T-helper 2 cell (primary cell): ENCODE data around the gene CD40LG.

Experiments
- DNase-seq, 5 experiments: peaks; one replicate each; pipeline versions ENCODE4 v3.0.0 to v3.0.0-alpha.2; 2012 to 2022
- total RNA-seq, 2 donors: gene quantifications; one replicate each; lab custom pipeline; 2026; lab: John Stamatoyannopoulos, UW

CD40LG gene
- total RNA-seq: 112 to 114 reads per million in 2 donors

DNA sequence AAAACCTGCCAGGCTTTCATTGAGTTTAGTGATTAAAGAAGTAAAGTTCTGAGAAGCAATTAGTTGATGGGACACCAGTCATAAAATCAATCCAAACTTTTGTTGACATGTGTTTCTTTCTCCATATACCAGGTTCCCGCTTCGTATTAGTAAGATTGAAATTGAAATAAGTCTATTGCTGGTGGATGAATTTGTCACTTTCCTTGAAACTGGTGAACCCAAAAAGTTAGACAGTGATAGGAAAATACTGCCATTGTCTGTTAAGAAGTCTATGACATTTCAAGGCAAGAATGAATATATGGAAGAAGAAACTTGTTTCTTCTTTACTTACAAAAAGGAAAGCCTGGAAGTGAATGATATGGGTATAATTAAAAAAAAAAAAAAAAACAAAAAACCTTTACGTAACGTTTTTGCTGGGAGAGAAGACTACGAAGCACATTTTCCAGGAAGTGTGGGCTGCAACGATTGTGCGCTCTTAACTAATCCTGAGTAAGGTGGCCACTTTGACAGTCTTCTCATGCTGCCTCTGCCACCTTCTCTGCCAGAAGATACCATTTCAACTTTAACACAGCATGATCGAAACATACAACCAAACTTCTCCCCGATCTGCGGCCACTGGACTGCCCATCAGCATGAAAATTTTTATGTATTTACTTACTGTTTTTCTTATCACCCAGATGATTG, at the start of gene CD40LG:
Gene CD40LG (plus strand): TSS at position 482 of the 684 bp plus-strand sequence. CDS start 91 bp downstream, at position 573.
- DNase-seq: peak in 1 of 5 experiments; percentile 77

DNA sequence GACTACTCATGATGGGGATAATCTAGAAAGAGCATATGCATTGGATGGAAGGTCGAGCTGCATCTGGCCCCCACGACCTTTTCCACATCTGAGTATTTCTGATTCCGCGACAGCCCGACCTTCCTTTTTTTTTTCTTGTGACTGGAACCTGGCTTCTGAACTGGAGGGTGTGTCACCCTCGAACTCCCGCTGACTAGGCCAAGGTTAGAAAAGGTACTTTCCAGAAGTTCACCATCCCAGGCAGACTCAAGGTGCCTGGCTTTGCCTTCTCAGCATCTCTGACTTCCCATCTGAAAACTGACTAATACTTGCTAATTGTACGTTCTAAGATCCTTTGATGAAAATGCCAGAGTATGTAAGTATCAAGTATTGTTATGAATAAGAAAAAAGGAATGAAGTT, 49.3 kb upstream of the CD40LG start:
- DNase-seq: peak in 1 of 5 experiments; percentile 16

DNA sequence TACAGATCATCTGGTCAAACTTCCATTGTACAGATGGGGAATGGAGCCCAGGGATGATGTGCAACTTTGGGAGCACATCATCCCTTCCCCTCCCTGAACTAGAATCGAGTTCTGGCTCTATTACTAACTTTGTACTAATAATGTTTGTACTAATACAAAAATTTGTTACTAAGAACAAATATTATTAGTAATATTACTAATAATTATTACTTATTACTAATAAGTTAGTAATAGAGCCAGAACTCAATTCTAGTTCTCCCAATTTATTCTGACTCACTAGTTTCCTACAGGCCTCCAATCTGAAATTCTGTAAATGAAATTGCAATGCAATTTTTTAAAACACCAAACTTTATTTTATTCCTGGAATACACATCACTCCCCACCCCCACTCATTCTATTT, 47.9 kb upstream of the CD40LG start:
- DNase-seq: no peak

DNA sequence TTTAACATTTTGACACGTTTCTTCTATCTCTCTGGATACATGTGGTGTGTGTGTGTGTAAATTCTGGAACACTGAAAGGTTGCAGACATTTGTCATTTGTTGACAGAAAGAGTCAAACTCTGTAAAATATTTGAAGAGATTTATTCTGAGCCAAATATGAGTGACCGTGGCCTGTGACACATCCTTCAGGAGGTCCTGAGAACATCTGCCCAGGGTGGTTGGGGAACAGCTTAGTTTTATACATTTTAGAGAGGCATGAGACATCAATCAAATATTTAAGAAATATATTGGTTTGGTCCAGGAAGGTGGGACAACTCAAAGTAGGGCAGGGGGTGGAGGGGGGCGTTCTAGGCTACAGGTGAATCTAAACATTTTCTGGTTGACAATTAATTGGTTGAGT, 40.7 kb upstream of the CD40LG start:
- DNase-seq: no peak

DNA sequence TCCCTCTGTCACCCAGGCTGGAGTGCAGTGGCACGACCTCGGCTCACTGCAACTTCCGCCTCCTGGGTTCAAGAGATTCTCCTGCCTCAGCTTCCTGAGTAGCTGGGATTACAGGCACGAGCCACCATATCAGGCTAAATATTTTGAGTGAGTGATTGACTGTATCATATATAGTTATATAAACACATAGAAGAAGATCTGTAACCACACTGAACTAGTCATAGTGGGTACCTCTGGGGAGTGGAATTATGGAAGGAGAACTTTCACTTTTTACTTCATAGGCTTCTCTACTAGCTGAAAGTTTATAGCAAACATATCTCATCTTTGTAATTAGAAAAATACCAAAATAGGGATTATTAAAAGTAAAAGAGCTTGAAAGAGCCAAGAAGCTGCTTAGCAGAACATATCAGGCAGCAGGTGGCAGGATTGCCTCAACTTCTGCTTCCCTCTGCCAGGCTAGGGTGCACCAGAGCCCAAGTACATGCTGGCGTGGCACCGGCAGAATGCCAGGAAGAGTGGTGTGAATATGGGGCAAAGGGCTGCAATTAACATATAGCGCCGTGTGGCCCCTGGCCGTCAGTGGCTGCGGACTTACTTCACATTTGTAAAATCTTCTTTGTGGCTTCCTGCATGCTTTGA, 39.5 kb upstream of the CD40LG start:
- peak; percentile 10 to 80 (median 39) for DNase-seq

DNA sequence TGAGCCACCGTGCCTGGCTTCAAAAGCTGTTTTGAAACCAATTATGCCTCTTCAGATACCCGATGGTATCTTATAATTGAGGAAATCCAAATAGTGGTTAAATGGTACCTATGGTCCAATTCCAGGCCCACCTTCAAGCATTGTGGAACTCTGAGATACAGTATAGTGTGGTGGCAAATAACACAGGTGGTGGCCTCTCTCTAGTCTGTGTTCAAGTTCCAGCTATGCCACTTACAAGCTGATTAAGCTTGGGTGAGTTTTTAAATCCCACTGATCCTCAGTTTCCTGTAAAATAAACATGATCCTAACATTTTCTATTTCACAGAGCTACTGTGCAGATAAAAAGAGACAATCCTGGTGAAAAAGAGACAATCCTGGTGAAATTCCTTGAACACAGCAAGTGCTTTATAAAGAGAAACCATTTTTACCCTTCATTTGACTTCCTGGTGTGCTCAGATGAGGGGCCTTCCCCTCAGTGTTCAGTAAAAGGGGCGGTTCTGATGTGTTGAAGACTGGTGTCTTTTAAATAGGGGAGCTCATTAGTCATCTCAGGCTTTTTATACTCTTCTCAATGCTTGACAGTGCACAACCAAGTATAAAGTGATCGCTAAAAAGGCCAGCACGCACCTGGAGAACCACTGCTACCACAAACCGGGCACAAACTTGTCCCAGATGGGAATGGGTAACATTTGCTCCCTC, 30.8 kb upstream of the CD40LG start:
- DNase-seq: peak in 2 of 5 experiments; percentile 6 to 89

DNA sequence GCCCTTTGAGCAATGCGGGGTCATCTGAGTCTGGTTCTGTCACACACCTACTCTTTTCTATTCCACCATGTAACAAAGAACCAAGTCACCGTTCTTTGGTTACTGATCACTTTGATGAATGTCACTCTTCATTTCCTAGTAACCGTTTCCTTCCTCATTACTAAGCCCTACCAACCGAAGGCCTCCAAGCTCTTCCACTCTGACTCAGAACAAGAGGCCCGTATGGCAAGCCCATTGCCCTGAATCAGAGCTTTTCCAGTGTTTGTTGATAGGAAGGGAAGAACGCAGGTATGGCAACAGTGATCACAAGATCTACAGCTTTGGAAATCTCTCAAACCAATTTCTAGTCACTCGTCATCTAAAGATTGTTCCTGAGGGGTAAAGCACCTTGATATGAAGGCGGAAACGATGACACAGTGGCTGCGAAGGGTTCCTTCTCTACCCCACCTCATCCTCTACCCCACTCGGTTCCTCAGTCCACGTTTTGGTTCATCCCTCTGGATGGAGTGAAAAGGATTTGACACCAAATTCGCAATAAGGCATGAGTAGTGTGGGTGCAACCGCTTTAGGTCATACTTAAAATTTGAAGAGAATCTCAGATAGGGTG, 28.0 kb upstream of the CD40LG start:
- peak in 2 of 5 experiments; percentile 18 to 87 for DNase-seq

DNA sequence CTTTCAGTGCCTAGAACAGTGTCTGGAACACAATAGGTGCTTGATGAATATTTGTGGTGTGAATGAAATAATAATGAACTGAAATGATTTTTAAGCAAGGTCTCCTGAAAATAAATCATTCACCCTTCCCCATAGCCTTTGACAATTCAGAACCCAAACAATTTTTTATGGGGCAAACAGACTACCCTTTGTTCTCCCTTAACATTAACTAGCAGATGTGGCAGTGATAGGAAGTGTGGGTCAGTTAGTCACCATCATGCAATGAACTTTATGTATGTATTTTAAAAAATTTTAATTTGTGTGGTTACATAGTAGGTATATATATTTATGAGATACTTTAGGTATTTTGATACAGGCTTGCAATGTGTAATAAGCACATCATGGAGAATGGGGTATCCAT, 27.2 kb upstream of the CD40LG start:
- DNase-seq: no peak

DNA sequence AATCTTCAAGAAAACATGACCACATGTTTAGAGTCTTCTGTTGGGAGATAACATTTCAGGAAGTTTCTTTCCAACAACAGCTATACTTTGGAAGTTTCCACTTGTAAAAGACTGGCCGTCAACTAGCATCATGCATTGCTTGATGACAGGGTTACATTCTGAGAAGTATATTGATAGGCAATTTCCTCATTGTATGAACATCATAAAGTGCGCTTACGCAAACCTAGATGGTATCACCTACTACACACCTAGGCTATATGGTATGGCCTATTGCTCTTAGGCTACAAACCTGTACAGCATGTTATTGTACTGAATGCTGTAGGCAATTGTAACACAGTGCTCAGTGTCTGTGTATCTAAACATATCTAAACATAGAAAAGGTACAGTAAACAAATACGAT, 25.4 kb upstream of the CD40LG start:
- DNase-seq: no peak

DNA sequence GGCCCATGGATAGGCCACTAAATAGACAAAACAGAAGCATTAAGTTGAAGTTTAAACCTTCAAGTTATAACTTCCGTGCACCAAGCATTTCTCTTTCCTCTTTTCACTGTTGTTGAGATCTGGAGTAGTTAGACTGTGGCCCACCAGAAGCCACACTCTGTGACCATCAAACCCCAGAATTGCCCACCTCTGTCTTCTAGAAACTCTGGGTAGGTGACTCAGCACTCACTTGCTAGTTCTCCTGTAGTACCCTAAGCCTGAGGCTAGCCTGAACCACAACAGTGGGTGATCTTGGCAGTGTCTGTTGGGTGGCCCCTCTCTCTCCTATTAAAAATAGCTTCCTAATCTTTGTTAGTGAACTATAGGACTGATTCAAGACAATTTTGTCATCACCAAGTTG, 24.6 kb upstream of the CD40LG start:
- DNase-seq: peak in 1 of 5 experiments; percentile 73

DNA sequence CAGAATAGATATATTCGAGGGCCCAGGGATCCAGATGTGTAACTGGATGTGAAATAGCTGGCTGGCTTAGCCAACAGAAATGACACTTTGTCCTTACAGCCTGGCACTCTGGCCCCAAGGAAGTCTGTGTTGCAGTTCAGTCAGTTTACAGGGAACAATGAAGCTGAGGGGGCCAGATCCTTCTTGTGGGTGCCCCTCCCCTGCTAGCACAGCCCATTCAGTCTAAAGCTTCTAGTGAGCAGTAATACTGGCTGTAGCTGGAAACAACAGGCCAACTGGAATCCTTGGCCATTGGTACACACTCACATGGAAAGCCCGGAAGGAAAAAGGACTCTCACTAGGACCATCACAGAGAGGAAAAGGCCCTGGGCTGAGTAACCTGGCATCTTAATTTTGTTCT, 22.7 kb upstream of the CD40LG start:
- no peak for DNase-seq

DNA sequence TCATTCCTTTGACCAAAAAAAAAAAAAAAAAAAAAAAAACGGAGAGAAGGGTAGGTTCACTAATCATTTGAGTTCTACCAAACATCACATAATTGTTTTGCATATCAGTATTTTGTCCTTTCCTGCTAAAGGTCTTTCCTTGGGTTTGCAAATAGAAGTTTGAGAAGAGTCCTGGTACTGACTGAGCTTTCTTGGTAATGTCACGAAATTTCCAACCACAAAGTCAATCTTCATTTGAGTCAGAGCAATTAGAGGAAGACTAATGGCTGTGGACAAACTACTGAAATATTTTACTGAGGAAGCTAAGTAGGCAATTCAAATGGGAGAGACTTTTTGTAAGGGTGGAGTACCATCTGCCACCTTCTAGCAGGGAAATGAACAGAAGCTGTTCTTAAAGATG, 21.7 kb upstream of the CD40LG start:
- peak in 1 of 5 experiments; percentile 77 for DNase-seq

DNA sequence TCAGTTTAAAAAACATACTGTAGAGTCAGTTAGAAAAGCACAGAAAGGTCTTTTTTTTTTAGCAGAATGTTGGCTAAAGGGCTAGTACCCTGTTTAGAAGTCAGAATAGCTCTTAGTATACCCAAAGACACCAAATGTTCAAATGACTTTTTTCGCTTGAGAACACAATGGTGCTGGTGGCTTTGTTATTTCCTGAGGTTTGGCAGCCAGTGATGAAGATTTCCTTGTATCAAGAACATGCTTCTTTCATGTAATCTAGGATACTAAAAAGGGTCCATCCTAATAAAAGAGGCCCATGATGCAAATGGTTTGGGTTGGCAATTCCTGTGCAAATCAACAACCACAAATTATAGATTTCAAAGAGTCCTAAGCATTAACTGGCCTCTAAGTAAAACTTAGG, 21.1 kb upstream of the CD40LG start:
- DNase-seq: peak in 1 of 5 experiments; percentile 60

DNA sequence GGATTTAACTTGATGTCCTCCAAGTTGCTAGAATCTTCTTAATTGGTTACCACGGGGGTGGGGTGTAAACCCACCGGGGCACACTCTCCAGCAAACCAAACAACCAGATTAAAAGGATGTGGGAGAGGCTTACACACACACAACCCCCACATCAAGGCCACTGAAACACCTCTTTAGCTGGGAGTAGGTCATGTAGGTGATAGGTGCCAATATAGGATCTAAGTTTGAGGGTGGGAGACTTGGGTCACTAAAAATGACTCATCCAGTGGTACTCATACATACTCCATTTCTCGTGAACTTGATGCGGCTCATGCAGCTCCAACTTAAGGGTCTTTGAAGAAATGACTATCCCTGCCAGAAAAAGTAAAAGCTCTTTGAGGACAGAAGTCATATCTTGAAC, 20.5 kb upstream of the CD40LG start:
- DNase-seq: peak in 2 of 5 experiments; percentile 74 to 76

DNA sequence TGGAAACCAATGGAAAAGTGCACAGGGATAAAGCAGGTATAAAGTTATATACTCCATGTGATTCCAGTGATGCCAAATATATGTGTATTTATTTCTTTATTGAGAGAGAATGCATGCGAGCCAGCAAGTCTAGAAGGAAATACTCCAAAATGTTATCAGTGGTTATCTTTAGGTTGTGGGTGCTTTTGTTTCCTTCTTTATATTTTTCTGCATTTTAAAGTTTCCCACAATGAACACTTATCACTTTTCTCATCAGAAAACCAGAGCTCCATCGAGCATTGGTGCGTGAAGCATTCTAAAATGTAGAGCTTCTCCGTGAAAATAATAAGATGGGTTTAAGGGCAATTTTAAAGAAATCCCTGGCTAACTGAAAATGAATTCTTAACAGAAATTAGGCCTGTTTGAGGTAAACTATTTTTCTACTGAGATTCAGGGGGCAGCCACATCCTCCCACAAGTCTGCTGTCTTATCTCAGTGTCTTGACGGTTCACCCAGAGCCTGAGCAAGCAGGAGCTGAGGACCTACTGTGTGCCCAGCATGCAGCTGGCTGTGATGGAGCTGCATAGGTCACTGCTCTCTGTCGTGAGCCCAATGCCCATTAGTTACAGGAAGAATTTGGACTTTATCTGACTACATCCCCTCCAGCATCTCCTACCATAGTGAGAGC, 18.7 kb upstream of the CD40LG start:
- peak in 2 of 5 experiments; percentile 24 to 90 for DNase-seq

DNA sequence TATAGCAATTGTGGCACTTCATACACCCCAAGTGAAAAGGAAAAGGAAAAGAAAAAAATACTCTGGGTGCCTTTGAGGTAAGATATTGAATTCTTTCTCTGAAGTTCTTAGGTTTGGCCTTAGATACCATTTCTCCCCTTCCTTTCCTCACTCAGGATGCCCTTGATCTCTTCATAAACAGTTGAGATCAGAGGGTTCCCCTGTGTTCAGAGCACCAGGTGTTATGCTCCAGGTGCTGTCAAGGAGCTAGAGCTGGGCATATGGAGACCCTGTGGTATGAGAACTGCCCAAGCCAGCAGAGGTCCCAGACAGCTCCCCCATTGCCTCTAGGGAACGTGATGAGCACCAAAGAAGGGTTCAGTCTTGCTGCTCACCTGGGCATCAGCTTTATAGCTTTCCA, 17.1 kb upstream of the CD40LG start:
- DNase-seq: no peak

DNA sequence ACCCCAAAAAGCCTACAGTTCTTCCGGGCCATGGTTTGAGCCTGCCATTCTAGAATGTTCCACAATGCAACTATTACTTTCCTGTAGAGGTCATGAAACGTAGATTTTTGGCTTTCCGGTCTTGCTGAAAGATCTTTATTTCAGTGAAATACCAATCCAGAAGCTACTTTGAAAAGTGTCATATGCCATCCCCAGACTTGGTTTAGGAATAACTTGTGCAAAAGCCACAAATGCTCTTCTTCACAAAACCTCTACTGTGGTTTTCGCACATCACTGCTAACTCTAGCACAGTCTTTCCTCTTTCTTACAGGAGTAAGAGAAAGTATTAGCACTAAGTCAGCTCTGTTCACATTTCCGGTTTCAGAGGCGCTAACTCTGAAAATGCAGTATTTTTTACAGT, 12.7 kb upstream of the CD40LG start:
- DNase-seq: peak in 2 of 5 experiments; percentile 59 to 88

DNA sequence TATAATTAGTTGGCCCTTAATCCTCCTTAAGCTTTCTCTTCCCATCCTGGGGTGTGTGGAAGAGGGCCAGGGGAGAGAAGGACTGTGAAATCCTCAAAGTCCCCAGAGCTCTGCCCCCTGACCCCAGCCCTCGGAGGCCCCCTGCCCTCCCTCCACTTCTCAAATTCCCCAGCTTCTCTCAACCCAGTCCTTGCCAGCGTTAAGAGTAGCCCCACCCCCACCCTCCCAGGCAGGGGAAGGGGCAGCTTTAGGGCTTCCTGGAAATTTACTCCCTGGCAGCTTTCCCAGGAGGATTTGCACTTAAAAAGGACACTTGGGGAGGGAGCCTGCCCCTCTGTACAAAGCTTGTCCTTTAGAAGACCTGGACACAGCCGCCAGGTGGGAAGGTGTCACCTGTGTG, 11.8 kb upstream of the CD40LG start:
- DNase-seq: no peak

DNA sequence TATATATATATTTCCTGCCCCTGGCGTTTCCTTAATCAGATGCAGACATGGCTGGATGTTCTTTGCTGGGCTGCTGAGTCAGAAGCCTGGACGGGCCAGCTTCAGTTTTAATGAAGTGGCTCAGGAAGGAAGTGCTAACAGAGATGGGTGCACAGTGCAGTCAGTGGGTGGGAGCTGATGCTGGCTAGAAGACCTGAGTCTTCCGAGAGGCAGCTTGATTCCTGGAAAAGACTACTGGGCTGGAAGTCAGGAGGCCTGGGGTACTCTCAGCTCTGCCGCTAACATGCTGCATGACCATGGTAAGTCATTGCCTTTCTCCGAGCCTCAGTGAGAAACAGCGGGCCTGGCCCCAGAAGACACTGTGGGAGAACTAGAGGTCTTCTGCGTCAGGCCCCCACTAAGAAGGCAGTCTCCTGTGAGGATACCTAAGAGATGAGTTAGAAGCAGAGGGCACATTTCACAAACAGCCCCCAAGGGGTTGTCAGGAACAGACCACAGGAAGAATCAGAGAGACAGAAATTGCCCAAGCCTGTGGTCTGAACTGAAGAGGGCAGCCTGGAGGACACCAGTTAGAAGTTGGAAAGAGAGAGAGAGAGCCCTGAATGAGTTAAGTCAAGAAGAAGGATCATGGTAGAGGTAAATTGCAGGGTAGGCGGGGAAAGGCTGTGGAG, 8.3 kb upstream of the CD40LG start:
- DNase-seq: no peak

DNA sequence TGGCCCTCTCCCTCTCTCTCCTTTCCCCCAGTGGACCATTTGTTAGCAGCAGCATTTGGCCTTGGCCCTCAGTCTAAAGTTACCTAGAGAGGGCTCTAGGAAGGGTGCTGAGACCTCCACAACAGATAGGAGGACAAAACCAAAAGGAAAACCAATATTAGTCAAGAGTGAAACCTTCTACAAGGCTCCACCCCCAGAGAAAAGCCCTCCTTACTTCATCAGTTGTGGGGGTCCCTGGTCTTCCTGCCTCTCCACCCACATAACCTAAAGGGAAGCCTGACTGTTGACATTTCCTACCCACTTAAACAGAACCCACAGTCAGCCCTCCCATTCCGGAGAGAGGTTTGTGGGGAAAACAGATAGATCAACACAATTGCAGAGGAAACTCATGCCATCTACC, 4.7 kb upstream of the CD40LG start:
- no peak for DNase-seq

DNA sequence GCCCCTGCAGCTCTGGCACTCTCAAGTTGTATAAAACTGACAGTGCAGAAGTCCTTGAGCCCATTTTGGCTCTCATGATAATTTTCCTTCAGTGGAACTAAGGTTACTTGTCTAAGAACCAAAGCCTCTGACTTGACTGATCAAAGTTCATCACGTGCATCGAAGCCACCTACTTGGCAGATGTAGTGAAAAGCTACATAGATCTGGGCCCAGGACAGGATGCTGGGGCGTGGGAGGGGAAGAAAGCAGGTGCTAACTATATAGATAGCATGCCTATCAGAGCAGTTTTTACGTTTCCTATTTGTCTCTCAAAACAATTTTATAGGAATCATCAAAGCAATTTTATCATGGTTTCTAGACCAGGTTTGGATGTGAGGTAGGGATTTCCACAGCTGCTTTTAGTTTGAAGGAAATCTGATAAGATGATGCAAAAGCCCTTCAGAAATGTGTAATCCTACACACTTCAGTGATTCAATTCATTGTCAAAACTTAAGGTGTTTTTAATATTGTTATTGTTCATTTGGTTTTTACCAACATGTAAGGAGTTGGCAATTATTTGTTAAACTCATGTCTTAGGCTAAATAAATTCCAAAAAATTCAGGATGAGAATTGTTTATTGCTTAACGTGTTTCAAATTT, 1.2 kb upstream of the CD40LG start:
- DNase-seq: peak in 2 of 5 experiments; percentile 40 to 80

DNA sequence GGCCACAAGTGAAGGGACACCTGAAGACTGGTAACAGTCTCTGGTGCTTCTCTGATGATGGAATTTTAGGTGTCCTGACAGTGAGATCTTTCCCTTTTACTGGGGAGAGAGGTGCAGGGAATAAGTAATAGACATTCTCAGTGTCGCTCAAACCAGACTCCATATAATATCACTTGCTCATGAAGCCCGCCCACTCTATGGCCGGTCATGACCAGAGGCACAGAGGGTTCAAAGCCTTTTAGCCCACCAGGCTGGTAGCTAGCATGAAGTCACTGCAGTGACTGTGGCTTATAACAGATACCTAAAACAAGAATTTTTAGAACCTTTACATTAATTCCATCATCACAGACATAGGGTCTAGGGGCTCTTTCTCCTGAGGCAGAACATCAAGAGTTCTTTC, 2.9 kb downstream of the CD40LG start:
- DNase-seq: no peak
